Measurements from ENCODE around the gene ZNF30. TPM values are rescaled to one million over a fixed set of nuclear protein-coding genes. Genes with fewer than 3 reads are reported as not detected.
A peak's percentile ranks its signal among the peaks of the same experiment; 100 is the strongest.
"Not testable (repeated sequence)": the region's sequence is repeated elsewhere in the genome, so short reads cannot be mapped to it uniquely, and the experiment has no call there.

Gene ZNF30
- total RNA-seq, 2 donors from 2014 or later: 1.3 to 2.1 TPM

DNA sequence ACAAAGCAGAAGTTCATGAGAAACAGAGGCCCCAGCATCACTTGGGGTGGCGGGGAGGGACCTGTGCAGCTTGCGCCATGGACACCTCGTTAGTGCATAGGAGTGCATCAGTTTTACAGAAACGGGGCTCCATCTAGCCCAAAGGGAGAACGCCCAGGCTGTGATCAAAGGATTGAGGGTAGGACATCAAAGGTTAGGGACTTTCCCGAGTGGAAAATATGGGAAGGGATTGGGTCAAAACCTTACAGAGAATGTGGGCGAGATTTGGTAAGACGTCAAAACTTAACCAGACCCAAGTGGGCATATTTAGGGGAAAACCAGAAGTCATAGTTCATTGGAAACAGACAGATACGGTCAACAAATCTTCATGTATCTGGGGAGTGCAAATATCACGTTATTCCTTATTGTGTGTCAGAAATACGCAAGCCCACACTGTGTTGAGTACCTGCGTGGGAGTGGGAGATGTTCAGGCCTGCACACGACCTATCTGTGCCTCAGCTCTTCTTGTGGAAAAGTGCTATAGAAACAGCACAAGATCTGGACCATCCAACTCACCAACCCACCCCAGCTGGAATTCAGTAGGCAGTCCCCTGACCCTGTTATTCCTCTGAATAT lies 64.0 kb downstream of the ZNF30 start:
- intact Hi-C loops (cut with DNase I): no loop called here
- H3K4me3 ChIP-seq: no peak overlapping the region

GRCh38 chr19:34991542-34992333 lies 65.0 kb downstream of the ZNF30 start:
- TF ChIP-seq, protein P1, sequence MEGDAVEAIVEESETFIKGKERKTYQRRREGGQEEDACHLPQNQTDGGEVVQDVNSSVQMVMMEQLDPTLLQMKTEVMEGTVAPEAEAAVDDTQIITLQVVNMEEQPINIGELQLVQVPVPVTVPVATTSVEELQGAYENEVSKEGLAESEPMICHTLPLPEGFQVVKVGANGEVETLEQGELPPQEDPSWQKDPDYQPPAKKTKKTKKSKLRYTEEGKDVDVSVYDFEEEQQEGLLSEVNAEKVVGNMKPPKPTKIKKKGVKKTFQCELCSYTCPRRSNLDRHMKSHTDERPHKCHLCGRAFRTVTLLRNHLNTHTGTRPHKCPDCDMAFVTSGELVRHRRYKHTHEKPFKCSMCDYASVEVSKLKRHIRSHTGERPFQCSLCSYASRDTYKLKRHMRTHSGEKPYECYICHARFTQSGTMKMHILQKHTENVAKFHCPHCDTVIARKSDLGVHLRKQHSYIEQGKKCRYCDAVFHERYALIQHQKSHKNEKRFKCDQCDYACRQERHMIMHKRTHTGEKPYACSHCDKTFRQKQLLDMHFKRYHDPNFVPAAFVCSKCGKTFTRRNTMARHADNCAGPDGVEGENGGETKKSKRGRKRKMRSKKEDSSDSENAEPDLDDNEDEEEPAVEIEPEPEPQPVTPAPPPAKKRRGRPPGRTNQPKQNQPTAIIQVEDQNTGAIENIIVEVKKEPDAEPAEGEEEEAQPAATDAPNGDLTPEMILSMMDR (IDR thresholded peaks at IDR 0.05): no peak

More for the DNA sequence above, 64.0 kb downstream of the ZNF30 start:
- Histone ChIP-seq H3K4me1 (peaks cover 13% of the 10 kb centered on the region), H3K27ac (no peak overlapping the region), H3K9me3 (no peaks in the 10 kb centered on the region), H3K27me3 (no peaks in the 10 kb centered on the region), H3K36me3 (no peaks in the 10 kb centered on the region), H3K9ac (ENCODE audit: low read depth in 2 of 2, low read length in 2 of 2) (no peak overlapping the region)
- TF ChIP-seq, protein P1 (IDR thresholded peaks at IDR 0.05): no peak
- DNase-seq: no peak

DNA sequence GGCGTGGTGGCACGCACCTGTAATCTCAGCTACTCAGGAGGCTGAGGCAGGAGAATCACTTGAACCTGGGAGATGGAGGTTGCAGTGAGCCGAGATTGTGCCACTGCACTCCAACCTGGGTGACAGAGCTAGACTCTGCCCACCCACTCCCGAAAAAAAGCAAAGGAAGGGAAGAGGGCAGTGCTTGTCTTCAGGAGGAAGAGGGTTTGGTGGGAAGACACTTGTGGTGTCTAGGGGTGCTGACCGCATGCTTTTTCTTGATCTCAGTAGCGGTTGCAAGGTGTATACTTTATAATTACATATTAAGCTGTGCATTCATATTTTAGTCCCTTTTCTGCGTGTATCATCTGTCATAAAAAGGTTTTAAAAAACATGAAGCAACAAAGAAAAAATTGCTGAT lies 65.9 kb downstream of the ZNF30 start:
- H3K36me3 ChIP-seq; intact Hi-C loops (cut with DNase I); H3K27me3 ChIP-seq; H3K9ac ChIP-seq (ENCODE audit: low read depth in 2 of 2, low read length in 2 of 2); H3K9me3 ChIP-seq; H3K27ac ChIP-seq; DNase-seq; H3K4me3 ChIP-seq: not testable (repeated sequence)
- peaks cover 23% of the 10 kb centered on the region for H3K4me1 ChIP-seq

More at GRCh38 chr19:34991542-34992333, 65.0 kb downstream of the ZNF30 start:
- intact Hi-C loops (cut with DNase I): no loop called here
- Histone ChIP-seq H3K27me3 (no peaks in the 10 kb centered on the region), H3K9me3 (no peaks in the 10 kb centered on the region), H3K4me3 (no peak overlapping the region), H3K36me3 (no peaks in the 10 kb centered on the region), H3K4me1 (peaks cover 22% of the 10 kb centered on the region), H3K27ac (no peak overlapping the region), H3K9ac (ENCODE audit: low read depth in 2 of 2, low read length in 2 of 2) (no peak overlapping the region)
- DNase-seq: no peak

DNA sequence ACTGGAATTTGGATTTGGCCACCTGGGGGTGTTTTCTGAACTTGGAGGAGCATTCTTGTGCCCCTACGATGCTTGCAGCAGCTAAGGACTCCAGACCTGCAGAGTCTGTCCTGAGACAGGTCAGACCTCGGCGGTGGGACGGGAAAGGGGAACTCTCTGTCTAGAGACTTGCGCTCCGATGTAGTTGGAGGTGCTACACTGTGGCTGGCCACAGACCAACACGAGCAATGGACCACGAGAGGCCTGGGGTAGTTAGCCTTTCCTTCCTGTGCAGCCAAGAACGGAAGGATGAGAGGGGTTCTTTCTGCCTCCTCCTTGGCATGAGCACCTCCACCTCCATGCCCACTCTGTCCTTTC lies 67.6 kb downstream of the ZNF30 start:
- TF ChIP-seq, protein P1 (IDR thresholded peaks at IDR 0.05): no peak
- intact Hi-C loops (cut with DNase I): no loop called here

More for the DNA sequence above, 67.6 kb downstream of the ZNF30 start:
- H3K27ac ChIP-seq: peak overlapping the region; percentile 55
- no peak for DNase-seq
- no peaks in the 10 kb centered on the region for H3K27me3 ChIP-seq
- peaks cover 23% of the 10 kb centered on the region for H3K4me1 ChIP-seq
- H3K9ac ChIP-seq (ENCODE audit: low read depth in 2 of 2, low read length in 2 of 2): peak overlapping the region in 1 of 2 donors; percentile 48
- no peaks in the 10 kb centered on the region for H3K36me3 ChIP-seq
- H3K4me3 ChIP-seq: no peak overlapping the region
- no peaks in the 10 kb centered on the region for H3K9me3 ChIP-seq

Other genes with a start within 250 kb of the ZNF30 start
- gene SCGB2B2, start 249.7 kb upstream of the ZNF30 start, total RNA-seq: under 1 TPM; 0.13 to 0.42 TPM
- gene ZNF302, start 249.2 kb upstream of the ZNF30 start, total RNA-seq: 10 to 100 TPM; 11.8 to 12.6 TPM
- gene ZNF181, start 192.7 kb upstream of the ZNF30 start, total RNA-seq: 1 to 10 TPM; 6.2 to 7.2 TPM
- 1 to 10 TPM; 3.0 to 3.5 TPM for gene ZNF599, start 153.7 kb upstream of the ZNF30 start, total RNA-seq
- gene ZNF792, start 37.3 kb downstream of the ZNF30 start, total RNA-seq: 1 to 10 TPM; 6.7 to 8.1 TPM
- 10 to 100 TPM; 26.3 to 31.0 TPM for gene GRAMD1A, start 73.4 kb downstream of the ZNF30 start, total RNA-seq
- 1 to 10 TPM; 1.8 to 2.1 TPM for gene SCN1B, start 103.6 kb downstream of the ZNF30 start, total RNA-seq
- 1 to 10 TPM in 1 of 2 donors, under 1 TPM in 1; 0.27 to 1.0 TPM for gene HPN, start 114.8 kb downstream of the ZNF30 start, total RNA-seq
- 1,000 to 10,000 TPM; 1,386 to 2,836 TPM for gene FXYD3, start 188.9 kb downstream of the ZNF30 start, total RNA-seq
- gene LGI4, start 208.2 kb downstream of the ZNF30 start, total RNA-seq: 10 to 100 TPM in 1 of 2 donors, 1 to 10 TPM in 1; 5.8 to 10.2 TPM
- 10 to 100 TPM in 1 of 2 donors, 1 to 10 TPM in 1; 8.8 to 15.1 TPM for gene FXYD1, start 211.9 kb downstream of the ZNF30 start, total RNA-seq
- gene FXYD7, start 216.4 kb downstream of the ZNF30 start, total RNA-seq: under 1 TPM; 0.47 to 0.61 TPM
- 10 to 100 TPM; 20.3 to 23.6 TPM for gene FXYD5, start 227.8 kb downstream of the ZNF30 start, total RNA-seq

Data from colonic mucosa (tissue), 4 donors.